GM19452 (cell line): ENCODE measurements around the gene MAPK12.
"Not testable (repeated sequence)": the region's sequence is repeated elsewhere in the genome, so short reads cannot be mapped to it uniquely, and the experiment has no call there.

ENCODE experiments used
- ATAC-seq: cut with Tn5 transposase; IDR thresholded peaks from one replicate; pipeline ENCODE4 v1.9.1; 2021; ENCODE audit not compliant: unreplicated experiment

MAPK12 gene

DNA sequence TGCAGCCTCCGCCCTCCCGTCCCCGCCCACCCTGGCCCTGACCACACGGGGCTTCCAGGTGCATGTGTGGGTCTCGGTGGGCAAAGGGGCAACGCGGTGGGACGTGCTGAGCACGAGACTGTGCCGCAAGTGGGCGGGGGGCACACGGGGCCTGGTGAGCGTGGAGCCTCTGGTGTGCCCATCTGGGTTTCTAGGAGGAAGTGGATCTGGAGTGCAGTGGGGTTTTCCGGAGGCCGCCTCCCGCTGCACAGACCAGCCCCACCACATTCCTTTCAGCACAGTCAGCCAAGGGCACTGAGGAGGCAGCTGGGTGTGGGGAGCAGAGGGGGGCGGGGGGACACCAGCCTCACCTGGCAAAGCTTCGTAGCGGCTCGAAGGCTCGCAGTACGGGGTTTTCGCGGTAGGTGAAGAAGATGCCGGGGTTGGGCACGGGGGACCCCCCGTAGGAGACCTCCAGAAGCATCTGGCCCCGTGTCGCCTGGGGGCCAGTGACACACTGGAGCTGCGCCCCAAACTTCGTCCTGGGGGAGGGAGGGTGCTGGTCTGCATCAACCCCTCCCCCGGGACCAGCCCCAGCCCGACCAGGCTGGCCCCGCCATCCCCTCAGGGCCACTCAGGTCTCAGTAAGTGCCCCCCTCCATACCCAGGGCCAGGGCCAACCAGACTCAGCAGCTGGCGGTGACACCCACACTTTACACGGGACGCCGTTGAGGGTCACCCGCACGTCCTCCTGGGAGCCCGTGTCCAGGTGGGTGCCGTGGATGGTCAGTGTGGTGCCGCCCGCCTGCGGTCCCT, 21.1 kb upstream of the MAPK12 start:
- no peak for ATAC-seq

DNA sequence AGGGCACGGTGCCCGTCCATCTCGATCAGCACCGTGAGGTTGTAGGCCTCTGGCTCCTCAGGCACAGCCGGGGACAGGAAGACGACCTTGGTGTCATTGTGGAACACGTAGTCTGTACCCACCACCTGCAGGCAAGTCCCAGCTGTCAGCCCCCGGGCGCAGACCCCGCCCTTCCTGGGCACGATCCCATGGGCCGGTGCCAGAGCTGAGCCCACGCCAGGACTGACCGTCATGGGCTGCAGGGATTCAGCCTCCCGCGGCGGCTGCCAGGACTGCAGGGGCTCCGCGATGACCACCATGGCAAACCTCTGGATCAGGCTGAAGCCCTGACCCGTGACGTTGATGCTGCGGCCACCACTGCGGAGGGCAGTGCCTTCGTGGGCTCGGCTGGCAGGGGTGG, 20.5 kb upstream of the MAPK12 start:
- ATAC-seq = no peak

- ATAC-seq = no peak
These were observed 19.9 kb upstream of the MAPK12 start for GRCh38 chr22:50281384-50281760.

DNA sequence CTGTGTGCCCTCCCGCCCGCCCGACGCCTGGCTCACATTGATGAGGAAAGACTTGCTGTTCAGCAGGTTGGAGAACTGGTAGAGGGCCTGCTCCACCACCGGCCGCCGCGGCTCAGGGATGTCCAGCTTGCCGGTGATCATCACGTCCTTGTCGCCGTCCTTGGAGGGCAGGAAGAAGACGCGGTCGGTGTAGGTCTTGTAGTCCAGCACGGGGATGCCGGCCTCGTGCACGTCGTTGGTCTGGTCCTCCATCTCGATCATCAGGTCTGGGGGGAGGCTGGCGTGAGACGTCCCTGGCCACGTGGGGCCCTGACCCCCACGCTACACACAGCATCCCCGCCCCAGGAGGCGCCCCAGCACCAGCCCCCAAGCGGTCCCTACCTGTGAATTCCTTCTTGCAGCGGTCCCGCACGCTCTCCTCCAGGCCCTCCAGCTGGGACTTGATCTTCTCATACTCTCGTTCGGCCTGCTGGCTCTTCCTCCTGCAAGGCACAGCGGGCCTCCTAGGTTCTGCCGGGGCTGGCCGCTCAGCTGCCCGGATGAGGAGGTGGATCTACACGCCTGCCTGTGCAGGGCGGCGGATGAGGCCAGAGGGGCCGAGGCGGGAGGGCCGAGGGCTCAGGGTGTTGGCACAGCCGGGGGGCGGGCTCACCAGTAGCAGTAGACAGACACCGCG, 19.4 kb upstream of the MAPK12 start:
- ATAC-seq = no peak

GRCh38 chr22:50280022-50280707, 18.7 kb upstream of the MAPK12 start:
- no peak for ATAC-seq

DNA sequence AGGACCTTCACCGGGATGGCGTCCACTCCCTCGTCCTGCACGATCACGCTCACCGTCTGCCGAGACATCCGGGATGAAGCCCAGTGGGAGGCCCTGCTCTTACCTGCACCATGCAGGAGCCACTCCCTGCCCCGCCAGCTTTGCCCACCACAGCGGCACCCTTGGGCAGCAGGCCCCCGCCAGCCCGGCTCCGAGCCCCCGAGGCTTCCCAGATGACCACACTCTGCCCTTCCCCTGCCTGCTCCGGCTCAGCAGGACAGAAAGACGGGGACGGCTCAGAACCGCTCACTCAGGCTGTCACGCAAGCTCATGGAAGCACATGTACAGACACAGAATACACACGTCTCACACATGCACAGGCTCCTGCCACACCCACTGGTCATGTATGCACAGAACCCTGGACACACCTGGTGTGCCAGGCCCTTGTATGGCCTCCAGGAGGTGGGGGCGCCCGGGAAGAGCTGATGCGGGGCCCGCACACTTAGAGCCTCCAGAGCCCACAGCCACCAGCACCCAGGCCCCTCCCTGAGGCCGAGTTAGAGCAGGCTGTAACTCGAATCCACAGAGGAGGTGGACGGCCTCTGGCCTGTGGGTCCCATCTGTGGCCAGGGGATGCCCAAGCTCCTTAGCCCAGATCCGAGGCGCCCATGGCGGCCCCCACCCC, 17.6 kb upstream of the MAPK12 start:
- ATAC-seq = no peak

DNA sequence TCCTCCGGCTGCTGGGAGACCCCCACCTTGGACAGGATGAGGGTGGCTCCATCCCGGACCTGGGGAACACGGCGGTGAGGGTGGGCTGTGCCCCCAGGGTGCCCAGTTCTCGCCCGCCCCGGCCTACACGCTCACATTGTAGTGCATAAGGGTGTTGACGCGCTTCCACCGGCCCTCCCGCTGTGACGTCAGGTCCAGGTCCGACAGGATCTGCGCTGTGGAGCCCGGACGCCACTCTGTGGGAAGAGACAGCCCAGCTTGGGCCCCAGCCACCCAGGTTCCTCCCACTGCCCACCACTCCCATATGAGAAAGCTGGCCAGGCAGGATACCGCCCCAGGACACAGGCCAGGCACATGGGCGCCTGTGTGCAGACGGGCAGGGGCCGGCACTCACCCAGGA, 17.0 kb upstream of the MAPK12 start:
- no peak for ATAC-seq

GRCh38 chr22:50277761-50278160, 16.3 kb upstream of the MAPK12 start:
- ATAC-seq = no peak

- peak; percentile 58 for ATAC-seq
These were observed 14.7 kb upstream of the MAPK12 start for GRCh38 chr22:50276143-50276542.

- ATAC-seq = no peak
These were observed 13.9 kb upstream of the MAPK12 start for GRCh38 chr22:50275181-50276055.

GRCh38 chr22:50274771-50275170, 13.3 kb upstream of the MAPK12 start:
- no peak for ATAC-seq

DNA sequence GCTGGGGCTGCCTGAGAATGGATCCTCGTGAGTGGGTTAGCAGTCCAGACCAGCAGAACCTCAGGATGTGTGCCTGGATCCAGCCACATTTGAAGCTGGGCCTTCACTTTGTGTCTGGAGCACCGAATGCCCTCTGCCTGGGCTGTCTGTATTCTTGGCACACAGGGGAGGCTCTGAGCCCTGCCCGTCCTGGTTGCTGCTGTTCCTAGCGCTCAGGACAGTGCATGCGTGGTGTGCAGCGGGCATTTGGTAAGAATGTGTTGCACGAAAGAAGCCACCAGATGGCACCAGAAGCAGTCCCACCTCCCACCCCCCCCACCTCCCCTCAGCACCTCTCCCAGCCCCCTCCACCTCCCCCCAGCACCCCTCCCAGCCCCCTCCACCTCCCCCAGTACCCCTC, 12.8 kb upstream of the MAPK12 start:
- ATAC-seq = no peak

GRCh38 chr22:50273781-50274180, 12.3 kb upstream of the MAPK12 start:
- ATAC-seq = not testable (repeated sequence)

GRCh38 chr22:50273352-50273751, 11.9 kb upstream of the MAPK12 start:
- not testable (repeated sequence) for ATAC-seq

GRCh38 chr22:50272044-50272802, 10.7 kb upstream of the MAPK12 start:
- ATAC-seq = no peak

DNA sequence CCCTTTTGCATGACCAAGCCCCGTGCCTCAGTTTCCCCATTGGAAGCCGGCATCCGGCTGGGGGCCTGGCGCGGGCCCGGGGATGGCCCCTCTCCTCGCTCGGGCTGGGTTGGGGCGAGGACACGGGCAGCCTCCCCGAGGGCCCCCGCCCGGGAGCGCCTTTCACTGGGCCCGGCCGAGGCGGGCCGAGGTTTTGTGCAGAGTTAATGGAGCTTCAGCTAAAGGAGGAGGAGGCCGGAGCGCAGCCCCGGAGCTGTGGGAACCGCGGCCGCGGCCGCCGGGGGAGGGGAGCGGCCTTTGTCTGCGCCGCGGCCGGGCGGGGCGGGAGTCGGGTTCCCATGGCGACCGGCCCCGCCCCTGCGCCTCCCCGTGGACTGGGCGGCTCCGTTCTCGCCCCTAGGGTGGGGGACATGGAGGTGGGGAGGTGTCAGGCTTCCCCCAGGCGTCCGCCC, 10.1 kb upstream of the MAPK12 start:
- no peak for ATAC-seq

- no peak for ATAC-seq
These were observed 9.3 kb upstream of the MAPK12 start for GRCh38 chr22:50270666-50271394.

DNA sequence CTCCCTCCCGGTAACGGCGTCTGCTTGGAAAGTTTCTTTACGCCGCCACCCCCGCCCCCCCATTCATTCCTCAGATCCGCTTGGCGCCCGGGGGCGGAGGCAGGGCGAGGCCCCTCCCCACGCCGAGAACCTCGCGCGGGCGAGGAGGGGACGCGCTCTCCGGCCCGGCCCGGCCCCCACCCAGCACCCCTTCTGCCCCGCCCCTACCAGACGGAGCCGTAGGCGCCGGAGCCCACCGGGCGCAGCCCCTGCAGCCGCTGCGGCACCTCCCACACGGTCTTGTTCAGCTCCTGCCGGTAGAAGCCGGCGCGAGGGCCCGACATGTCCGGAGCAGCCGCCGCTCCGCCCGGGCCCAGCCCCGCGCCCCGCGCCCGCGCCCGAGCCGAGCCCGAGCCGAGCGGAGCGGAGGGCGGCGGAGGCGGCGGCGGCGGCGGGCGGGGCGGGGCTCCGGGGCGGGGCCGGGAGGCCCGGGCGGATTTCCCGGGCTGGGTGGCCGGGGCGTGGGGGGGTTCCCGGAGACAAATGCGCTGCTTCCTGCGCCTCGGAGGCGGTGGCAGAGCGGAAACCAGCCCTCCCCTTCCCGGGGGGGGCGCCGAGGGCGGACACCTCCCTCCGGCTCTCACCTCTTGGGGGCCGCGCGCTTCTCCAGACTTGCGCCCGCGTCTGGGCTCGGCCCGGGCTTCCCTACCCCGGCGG, 8.6 kb upstream of the MAPK12 start, which contains the start of gene MAPK11:
Gene MAPK11, minus strand, starts transcription at position 411 of the 696 bp plus-strand sequence. Its CDS starts 88 bp downstream, at position 323.
- no peak for ATAC-seq
